Measurements from ENCODE around the gene CXCR6.

DNA sequence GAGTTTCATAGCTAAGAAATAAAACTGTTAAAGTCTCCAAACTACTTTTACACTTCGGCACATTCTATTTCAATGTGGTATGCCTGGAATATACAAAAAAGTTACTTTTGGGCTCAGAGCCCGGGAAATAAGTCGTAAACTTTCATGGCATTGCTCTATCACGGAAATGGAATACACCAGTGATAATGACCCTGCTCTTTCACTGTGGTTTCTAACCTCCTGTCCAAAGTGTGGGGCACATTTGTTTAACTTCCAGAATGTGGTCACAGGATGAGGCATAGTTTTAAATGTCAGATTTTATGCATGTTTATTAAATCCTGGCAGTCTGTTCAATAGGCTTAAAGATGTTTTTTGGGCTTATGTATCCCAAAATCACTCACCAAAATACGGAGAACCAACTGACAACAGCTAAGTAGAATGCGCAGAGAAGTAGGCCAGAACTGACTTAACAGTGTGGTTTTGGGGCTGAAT, 5.1 kb downstream of the CXCR6 start:
- TF ChIP-seq NR2C2 (CRISPR knock-in tag; IDR thresholded peaks at IDR 0.05), result no peak
- no peak for TF ChIP-seq ZNF138 (CRISPR knock-in tag; conservative IDR thresholded peaks at IDR 0.05)
- TF ChIP-seq, protein P1, sequence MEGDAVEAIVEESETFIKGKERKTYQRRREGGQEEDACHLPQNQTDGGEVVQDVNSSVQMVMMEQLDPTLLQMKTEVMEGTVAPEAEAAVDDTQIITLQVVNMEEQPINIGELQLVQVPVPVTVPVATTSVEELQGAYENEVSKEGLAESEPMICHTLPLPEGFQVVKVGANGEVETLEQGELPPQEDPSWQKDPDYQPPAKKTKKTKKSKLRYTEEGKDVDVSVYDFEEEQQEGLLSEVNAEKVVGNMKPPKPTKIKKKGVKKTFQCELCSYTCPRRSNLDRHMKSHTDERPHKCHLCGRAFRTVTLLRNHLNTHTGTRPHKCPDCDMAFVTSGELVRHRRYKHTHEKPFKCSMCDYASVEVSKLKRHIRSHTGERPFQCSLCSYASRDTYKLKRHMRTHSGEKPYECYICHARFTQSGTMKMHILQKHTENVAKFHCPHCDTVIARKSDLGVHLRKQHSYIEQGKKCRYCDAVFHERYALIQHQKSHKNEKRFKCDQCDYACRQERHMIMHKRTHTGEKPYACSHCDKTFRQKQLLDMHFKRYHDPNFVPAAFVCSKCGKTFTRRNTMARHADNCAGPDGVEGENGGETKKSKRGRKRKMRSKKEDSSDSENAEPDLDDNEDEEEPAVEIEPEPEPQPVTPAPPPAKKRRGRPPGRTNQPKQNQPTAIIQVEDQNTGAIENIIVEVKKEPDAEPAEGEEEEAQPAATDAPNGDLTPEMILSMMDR (IDR thresholded peaks at IDR 0.05), result no peak
- TF ChIP-seq, protein P2, sequence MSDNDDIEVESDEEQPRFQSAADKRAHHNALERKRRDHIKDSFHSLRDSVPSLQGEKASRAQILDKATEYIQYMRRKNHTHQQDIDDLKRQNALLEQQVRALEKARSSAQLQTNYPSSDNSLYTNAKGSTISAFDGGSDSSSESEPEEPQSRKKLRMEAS (CRISPR knock-in tag; IDR thresholded peaks at IDR 0.05), result no peak
- TF ChIP-seq, protein P3, sequence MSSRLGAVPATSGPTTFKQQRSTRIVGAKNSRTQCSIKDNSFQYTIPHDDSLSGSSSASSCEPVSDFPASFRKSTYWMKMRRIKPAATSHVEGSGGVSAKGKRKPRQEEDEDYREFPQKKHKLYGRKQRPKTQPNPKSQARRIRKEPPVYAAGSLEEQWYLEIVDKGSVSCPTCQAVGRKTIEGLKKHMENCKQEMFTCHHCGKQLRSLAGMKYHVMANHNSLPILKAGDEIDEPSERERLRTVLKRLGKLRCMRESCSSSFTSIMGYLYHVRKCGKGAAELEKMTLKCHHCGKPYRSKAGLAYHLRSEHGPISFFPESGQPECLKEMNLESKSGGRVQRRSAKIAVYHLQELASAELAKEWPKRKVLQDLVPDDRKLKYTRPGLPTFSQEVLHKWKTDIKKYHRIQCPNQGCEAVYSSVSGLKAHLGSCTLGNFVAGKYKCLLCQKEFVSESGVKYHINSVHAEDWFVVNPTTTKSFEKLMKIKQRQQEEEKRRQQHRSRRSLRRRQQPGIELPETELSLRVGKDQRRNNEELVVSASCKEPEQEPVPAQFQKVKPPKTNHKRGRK (CRISPR knock-in tag; IDR thresholded peaks at IDR 0.05; ENCODE audit: borderline replicate concordance), result no peak
- no peak for TF ChIP-seq ZNF232 (CRISPR knock-in tag; IDR thresholded peaks at IDR 0.05)
- TF ChIP-seq, protein P4, sequence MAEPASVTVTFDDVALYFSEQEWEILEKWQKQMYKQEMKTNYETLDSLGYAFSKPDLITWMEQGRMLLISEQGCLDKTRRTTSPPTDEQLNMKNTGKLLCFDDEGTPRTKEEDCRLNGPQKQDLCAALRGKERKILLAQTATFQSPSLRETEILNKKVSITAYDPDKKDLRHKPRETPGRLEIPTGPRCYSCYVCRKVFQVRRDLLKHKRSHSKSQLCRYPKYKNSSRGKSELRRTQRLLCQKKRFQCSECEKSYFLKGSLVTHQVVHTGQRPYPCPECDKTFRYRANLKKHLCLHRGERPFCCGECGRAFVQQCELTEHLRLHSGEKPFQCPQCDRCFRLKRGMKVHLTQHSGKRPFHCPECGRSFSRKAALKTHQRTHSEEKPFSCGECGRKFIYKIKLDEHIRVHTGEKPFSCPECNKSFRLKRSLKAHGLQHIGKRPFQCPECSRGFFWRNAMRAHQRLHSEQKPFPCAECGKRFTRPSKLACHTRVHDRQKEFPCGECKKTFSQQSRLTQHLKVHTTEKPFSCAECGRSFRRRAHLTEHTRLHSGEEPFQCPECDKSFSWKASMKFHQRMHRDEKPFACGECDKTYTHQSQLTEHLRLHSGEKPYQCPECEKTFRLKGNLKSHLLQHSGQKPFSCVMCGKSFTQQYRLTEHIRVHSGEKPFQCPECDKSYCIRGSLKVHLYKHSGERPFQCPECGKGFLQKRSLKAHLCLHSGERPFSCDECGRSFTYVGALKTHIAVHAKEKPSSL (CRISPR knock-in tag; conservative IDR thresholded peaks at IDR 0.05), result no peak
- TF ChIP-seq CBFB (CRISPR knock-in tag; IDR thresholded peaks at IDR 0.05; ENCODE audit: low read depth), result no peak
- TF ChIP-seq, protein P5, sequence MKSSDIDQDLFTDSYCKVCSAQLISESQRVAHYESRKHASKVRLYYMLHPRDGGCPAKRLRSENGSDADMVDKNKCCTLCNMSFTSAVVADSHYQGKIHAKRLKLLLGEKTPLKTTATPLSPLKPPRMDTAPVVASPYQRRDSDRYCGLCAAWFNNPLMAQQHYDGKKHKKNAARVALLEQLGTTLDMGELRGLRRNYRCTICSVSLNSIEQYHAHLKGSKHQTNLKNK (CRISPR knock-in tag; IDR thresholded peaks at IDR 0.05), result no peak
- no peak for TF ChIP-seq ZBTB21 (CRISPR knock-in tag; IDR thresholded peaks at IDR 0.05; ENCODE audit: borderline replicate concordance)
- TF ChIP-seq, protein P6, sequence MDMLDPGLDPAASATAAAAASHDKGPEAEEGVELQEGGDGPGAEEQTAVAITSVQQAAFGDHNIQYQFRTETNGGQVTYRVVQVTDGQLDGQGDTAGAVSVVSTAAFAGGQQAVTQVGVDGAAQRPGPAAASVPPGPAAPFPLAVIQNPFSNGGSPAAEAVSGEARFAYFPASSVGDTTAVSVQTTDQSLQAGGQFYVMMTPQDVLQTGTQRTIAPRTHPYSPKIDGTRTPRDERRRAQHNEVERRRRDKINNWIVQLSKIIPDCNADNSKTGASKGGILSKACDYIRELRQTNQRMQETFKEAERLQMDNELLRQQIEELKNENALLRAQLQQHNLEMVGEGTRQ (CRISPR knock-in tag; IDR thresholded peaks at IDR 0.05), result no peak
- no peak for TF ChIP-seq ZNF671 (CRISPR knock-in tag; IDR thresholded peaks at IDR 0.05)
- TF ChIP-seq SP1 (CRISPR knock-in tag; conservative IDR thresholded peaks at IDR 0.05), result no peak

Data from WTC11 (cell line).